Fibroblast of lung (primary cell): ENCODE results near the gene MTR. TPM values are rescaled to one million over a fixed set of nuclear protein-coding genes. Genes with fewer than 3 reads are reported as not detected.

ENCODE experiments used
- DNase-seq, 2 donors: peaks; one replicate each; pipeline versions ENCODE4 v3.0.0 to v3.0.0-alpha.2; 2010; ENCODE audit warnings: low read depth in 2 of 2
- H2AFZ ChIP-seq: 2 replicates; pipeline ENCODE4 v1.5.1; 2012; ENCODE audit warnings: low read length, control low read depth, inconsistent platforms
- H3K27ac ChIP-seq: 2 replicates; pipeline ENCODE4 v1.5.1; 2011; ENCODE audit warnings: low read length, control low read depth; ENCODE audit not compliant: insufficient read depth
- H3K27me3 ChIP-seq: 2 replicates; pipeline ENCODE4 v1.5.1; 2011; ENCODE audit warnings: mild to moderate bottlenecking, low read length; ENCODE audit not compliant: control insufficient read depth, insufficient read depth
- H3K36me3 ChIP-seq: 2 replicates; pipeline ENCODE4 v1.5.1; 2011; ENCODE audit warnings: low read length; ENCODE audit not compliant: control insufficient read depth, insufficient read depth
- H3K4me1 ChIP-seq: 2 replicates; pipeline ENCODE4 v1.5.1; 2011; ENCODE audit warnings: low read length; ENCODE audit not compliant: control insufficient read depth, insufficient read depth; ENCODE audit errors: extremely low read depth
- H3K4me2 ChIP-seq: 2 replicates; pipeline ENCODE4 v1.5.1; 2011; ENCODE audit warnings: low read length, control low read depth; ENCODE audit not compliant: insufficient read depth; ENCODE audit errors: extremely low read depth
- H3K4me3 ChIP-seq, 4 experiments: fragments of 200-600 bp in 1 of 4; sonication (generic) in 1 of 4; replicated peaks in 1 of 4; 2 replicates each; pipeline ENCODE4 v1.5.1; 2011 to 2016; ENCODE audit warnings: low read length in 4 of 4, low read depth in 3 of 4, mild to moderate bottlenecking in 3 of 4, control low read depth in 2 of 4, inconsistent platforms in 1 of 4, mixed read lengths in 1 of 4; ENCODE audit not compliant: insufficient read depth in 1 of 4; ENCODE audit errors: control extremely low read depth in 1 of 4
- H3K79me2 ChIP-seq: 2 replicates; pipeline ENCODE4 v1.5.1; 2012; ENCODE audit warnings: mild to moderate bottlenecking, low read length, inconsistent platforms; ENCODE audit not compliant: control insufficient read depth, insufficient read depth
- H3K9ac ChIP-seq: 2 replicates; pipeline ENCODE4 v1.5.1; 2011; ENCODE audit warnings: mild to moderate bottlenecking, low read length, control low read depth; ENCODE audit not compliant: insufficient read depth
- H3K9me3 ChIP-seq: 2 replicates; pipeline ENCODE4 v1.5.1; 2012; ENCODE audit warnings: low read depth, low read length; ENCODE audit not compliant: control insufficient read depth, insufficient read depth
- H4K20me1 ChIP-seq: 2 replicates; pipeline ENCODE4 v1.5.1; 2011; ENCODE audit warnings: low read length; ENCODE audit not compliant: control insufficient read depth, insufficient read depth; ENCODE audit errors: extremely low read depth
- CTCF ChIP-seq, 2 donors: IDR thresholded peaks in 1 of 2; conservative IDR thresholded peaks in 1 of 2; 1 replicate in 1 of 2; 2 replicates in 1 of 2; pipeline ENCODE4 v1.5.1; 2011 to 2012; ENCODE audit warnings: low read length in 2 of 2, control low read depth in 1 of 2, inconsistent platforms in 1 of 2, low read depth in 1 of 2, mild to moderate bottlenecking in 1 of 2
- EZH2 ChIP-seq: IDR thresholded peaks from 2 replicates; pipeline ENCODE4 v1.5.1; 2012; ENCODE audit warnings: low read length, control low read depth, mild to moderate bottlenecking; ENCODE audit errors: missing control alignments
- polyA minus RNA-seq: library from RNA; depleted of rRNA, polyadenylated mRNA; stranded (reverse); fragments of >200 nt; gene quantifications from 2 replicates; pipeline ENCODE4 v1.2.3, GENCODE V29; 2011; ENCODE audit warnings: low replicate concordance
- polyA plus RNA-seq, 2 donors: library from polyadenylated mRNA; depleted of rRNA in 1 of 2; stranded (reverse) in 1 of 2; unstranded in 1 of 2; fragments of >200 nt; gene quantifications; 2 replicates each; pipeline ENCODE4 v1.2.1, GENCODE V29; 2011 to 2012; ENCODE audit warnings: missing spikeins in 1 of 2
- total RNA-seq: library from RNA; depleted of rRNA; stranded (reverse); fragments of >200 nt; gene quantifications from 2 replicates; pipeline ENCODE4 v1.2.1, GENCODE V29; 2014

Gene MTR
- total RNA-seq (30.3 and 32.2 TPM in 2 replicates), polyA plus RNA-seq (16.9 and 20.0 TPM in 2 replicates), polyA minus RNA-seq (12.1 and 17.2 TPM in 2 replicates)
- 12.9 and 14.7 TPM in 2 replicates for polyA plus RNA-seq (2012)

- no peak for TF ChIP-seq EZH2
- no peak for TF ChIP-seq CTCF (conservative IDR thresholded peaks at IDR 0.05 in 1 of 2, IDR thresholded peaks at IDR 0.05 in 1 of 2; ENCODE audit: low read depth in 1 of 2, low read length in 2 of 2)
- H3K9me3 ChIP-seq = no peaks in the 10 kb centered on the region
- DNase-seq = peak; percentile 95 to 98
- H3K4me1 ChIP-seq = no peaks in the 10 kb centered on the region
- H4K20me1 ChIP-seq = no peaks in the 10 kb centered on the region
- H3K27ac ChIP-seq = peak within 1 kb of the TSS; percentile 88
- peak within 1 kb of the TSS; percentile 84 to 98 (median 96) for H3K4me3 ChIP-seq
- H3K4me2 ChIP-seq = peak within 1 kb of the TSS; percentile 89
- peaks cover 18% of the 10 kb centered on the region for H3K79me2 ChIP-seq
- no peaks in the 10 kb centered on the region for H3K36me3 ChIP-seq
- H2AFZ ChIP-seq = peak within 1 kb of the TSS; percentile 95
- H3K27me3 ChIP-seq = no peaks in the 10 kb centered on the region
- H3K9ac ChIP-seq = peak within 1 kb of the TSS; percentile 88
Measured at GRCh38 chr1:236795035-236795756, at the start of gene MTR. Gene MTR (plus strand): TSS chr1:236795292. CDS start chr1:236795704, 412 bp downstream.

- Histone ChIP-seq H3K27me3 (no peaks in the 10 kb centered on the region), H3K4me1 (no peaks in the 10 kb centered on the region), H3K9me3 (no peaks in the 10 kb centered on the region), H3K79me2 (no peaks in the 10 kb centered on the region), H3K4me3 (no peak overlapping the region), H3K4me2 (no peak overlapping the region), H2AFZ (no peak overlapping the region), H3K9ac (no peak overlapping the region), H3K36me3 (no peaks in the 10 kb centered on the region), H4K20me1 (no peaks in the 10 kb centered on the region), H3K27ac (no peak overlapping the region)
- no peak for TF ChIP-seq CTCF (conservative IDR thresholded peaks at IDR 0.05 in 1 of 2, IDR thresholded peaks at IDR 0.05 in 1 of 2; ENCODE audit: low read depth in 1 of 2, low read length in 2 of 2)
- TF ChIP-seq EZH2 = no peak
- DNase-seq = no peak
Measured at GRCh38 chr1:236746785-236747184, 48.3 kb upstream of the MTR start.

- Histone ChIP-seq H2AFZ (no peak overlapping the region), H3K4me2 (no peak overlapping the region), H3K79me2 (no peaks in the 10 kb centered on the region), H3K27me3 (no peaks in the 10 kb centered on the region), H3K9ac (no peak overlapping the region), H3K4me1 (no peaks in the 10 kb centered on the region), H3K36me3 (no peaks in the 10 kb centered on the region), H4K20me1 (no peaks in the 10 kb centered on the region), H3K4me3 (no peak overlapping the region), H3K9me3 (no peaks in the 10 kb centered on the region), H3K27ac (no peak overlapping the region)
- no peak for TF ChIP-seq EZH2
- TF ChIP-seq CTCF (conservative IDR thresholded peaks at IDR 0.05 in 1 of 2, IDR thresholded peaks at IDR 0.05 in 1 of 2; ENCODE audit: low read depth in 1 of 2, low read length in 2 of 2) = no peak
- DNase-seq = no peak
Measured at GRCh38 chr1:236747311-236747985, 47.6 kb upstream of the MTR start.
